GM23248 (cell line): Measurements from ENCODE around the gene SH2D3C.

Experiments
- EZH2 ChIP-seq: fragments of 200-600 bp; sonication (generic); IDR thresholded peaks from 2 replicates; pipeline ENCODE4 v1.6.1; 2018; ENCODE audit warnings: antibody characterized with exemption, mild to moderate bottlenecking; ENCODE audit not compliant: insufficient read depth, poor library complexity, severe bottlenecking
- EZH2phosphoT487 ChIP-seq: fragments of 200-600 bp; sonication (generic); IDR thresholded peaks from 2 replicates; pipeline ENCODE4 v1.6.1; 2018; ENCODE audit warnings: antibody characterized with exemption, moderate library complexity, mild to moderate bottlenecking, low read depth; ENCODE audit not compliant: insufficient read depth

DNA sequence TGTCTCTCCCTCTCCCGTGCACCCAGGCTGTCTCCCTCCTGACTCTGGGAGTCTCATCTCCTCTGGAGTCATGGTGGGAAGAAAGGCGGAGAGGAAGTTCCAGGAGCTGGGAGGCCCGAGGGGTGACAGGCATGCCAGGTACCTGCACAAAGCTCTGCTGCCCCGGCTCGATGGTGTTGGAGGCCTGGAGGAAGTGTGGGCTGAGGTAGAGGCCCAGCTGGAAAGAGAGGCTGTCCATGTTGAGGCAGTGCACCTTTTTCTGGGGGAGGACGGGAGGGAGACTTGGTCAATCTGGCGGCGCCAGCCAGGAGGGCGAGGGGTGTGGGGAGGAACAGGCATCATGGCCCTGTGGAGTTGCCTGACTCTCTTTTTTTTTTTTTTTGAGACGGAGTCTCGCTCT, 40.1 kb upstream of the SH2D3C start:
- no peak for TF ChIP-seq EZH2phosphoT487
- TF ChIP-seq EZH2, result no peak
